Right kidney (tissue), 1 donor: ENCODE measurements around the gene PTGER4.
A peak's percentile ranks its signal among the peaks of the same experiment; 100 is the strongest.

Experiments
- DNase-seq: peaks from one replicate; pipeline ENCODE4 v3.0.0-alpha.2; 2016

The PTGER4 gene

DNA sequence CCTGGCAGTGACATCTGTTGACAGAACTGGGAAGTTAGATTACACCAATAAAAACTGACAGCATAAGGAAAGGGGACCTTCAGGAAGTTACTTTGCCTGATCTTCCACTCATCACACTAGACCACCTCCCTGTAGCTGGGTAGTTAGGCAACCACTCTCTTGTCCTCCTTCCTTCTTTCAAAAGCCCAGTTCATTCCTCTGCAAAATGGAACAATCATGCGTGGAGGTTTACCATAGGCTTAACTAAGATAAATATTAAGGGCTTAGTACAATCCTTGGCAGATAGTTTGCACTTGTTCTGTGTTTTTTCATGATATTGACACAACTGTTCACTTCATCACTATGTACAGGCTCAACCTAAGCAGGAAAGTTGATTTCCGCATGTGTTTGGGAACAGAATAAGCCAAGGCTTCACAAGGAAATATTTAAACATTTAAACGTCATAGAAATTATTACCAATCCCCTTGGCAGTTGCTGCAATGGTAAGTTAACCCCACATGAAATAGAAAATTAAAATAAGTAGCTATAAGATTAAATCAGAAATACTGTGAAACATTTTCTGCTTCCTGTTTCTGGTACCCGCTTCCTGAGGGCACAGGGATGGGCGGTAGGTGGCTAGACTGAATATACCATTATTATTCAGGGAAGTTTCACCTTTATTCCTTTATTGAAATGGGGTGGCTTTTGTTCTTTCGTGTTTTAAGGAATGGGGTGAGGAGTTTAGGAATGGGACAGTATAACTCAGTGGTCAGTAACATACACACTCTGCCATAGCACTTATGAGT is 9.9 kb upstream of the PTGER4 start:
- no peak for DNase-seq

DNA sequence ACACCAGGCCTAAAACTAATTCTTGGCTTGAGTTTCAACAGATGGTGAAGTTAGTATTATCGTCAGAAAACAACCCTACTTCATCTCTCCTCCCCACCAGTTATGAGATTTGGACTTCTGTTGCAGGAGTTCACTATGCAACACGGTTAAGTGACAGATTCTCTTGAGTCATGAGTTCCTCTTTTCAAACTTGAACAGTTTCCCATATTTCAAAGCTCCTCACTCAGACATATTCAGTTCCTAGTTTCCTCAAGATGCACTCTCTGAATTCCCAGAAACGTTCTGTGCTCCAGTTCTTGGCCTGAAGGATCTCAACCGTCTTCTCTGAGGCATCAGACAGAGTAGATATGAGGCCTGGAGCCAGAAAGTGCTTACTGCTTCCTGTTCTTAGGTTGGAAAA is 7.3 kb upstream of the PTGER4 start:
- no peak for DNase-seq

DNA sequence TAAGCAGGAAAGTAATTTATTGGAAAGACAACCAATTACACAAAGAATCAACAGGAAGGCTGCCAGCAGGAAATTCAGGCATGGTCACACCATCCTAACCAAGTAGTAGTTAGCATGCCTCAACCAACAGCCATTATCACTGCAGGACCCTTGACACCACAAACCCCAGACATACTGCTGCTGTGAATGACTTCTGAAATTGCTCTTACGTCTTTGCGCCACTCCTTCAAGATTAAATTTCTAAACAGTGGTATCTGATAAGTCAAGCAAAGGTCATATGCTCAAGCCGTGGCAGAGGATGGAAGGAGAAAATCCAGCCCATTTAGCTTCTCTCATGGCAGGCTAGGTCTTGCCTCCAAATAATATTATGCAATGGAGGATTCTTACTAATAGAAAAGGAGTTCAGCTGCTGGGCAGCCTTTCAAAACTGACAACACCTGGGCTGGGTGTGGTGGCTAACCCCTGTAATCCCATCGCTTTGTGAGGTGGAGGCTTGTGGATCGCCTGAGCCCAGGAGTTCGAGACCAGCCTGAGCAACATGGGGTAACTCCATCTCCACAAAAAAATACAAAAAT is 5.0 kb upstream of the PTGER4 start:
- no peak for DNase-seq

DNA sequence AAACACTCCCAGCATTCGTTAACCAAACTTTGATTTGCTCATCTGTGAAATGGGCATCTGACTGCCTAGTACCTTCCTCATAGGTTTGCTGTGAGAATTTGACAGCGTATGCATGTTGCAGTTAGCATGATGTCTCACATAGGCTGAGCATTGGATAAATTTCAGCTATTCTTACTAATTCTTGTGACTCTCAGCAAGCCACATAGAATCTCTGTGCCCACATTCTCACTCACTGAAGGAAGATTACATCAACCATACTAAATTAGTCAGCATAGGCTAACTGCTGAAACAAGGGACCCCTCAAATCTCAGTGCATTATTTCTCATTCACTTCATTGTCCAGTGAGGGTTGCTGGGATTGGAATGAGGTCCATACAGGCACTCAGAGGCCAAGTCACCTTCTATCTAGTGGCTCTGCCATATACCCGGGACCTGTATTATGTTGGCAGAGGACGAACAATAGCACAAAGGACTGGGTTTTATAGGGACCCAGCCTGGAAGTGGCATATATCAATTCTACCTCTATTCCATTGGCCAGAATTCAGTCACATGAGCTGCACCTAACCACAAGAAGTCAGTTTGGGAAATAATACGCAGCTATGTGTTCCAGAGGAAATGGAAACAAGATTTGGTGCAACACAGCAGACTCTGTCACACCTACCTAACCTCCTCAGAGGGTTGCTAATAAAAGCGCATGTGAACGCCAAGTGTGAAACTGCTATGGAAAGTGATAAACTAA is 4.2 kb upstream of the PTGER4 start:
- no peak for DNase-seq

DNA sequence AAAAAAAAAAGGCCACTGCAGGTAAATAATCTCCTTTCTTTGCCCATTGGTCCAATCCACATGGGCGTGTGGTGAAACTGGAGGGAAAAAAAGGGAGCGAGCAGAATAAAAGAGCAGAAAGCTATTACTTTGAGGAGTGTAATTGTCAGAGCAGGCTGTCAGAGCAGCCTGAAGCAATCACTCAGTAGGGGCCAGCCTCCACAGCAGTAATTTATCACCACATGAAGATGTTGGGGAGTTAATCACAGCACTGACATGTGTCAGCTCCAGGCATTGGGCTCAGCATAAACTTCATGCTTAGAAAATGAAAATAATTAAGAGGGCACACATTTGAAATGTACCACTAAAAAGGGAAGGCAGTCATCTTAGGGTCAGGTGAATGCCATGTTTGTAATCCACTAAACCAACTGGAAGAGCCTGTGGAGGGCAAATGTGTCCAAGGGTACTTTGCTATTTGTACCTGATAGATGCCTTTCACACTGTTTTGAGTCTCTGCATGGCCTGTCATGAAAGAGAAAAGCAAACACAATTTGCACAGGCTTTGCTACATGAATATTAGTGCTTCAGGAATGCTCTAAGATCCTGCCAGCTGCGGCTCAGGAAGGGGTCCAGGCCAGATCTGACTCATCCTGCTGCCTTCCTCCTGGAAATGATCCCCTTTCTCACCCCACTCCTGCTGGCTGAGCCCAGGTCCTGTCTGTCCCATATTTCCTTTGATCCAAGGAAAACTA is 2.9 kb upstream of the PTGER4 start:
- DNase-seq = peak; percentile 50

DNA sequence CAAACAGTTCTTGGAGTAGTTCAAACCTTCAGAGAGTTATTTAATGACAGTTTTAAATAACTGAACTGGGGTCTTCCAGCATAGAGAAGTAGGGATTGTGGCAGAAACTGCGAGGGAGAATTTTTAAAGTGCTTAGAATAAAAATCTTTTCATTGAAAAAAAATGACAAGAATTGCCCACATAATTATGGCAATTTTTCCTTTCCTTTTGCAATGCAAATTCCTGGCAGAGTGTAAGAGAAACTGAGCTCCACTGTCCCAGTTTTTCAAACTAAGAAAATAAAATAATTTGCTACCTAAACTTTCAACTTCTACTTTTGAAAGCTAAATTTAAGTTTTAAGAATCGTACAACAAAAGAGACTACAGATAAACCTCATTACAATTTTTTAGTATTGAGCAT is 2.3 kb upstream of the PTGER4 start:
- DNase-seq = no peak

DNA sequence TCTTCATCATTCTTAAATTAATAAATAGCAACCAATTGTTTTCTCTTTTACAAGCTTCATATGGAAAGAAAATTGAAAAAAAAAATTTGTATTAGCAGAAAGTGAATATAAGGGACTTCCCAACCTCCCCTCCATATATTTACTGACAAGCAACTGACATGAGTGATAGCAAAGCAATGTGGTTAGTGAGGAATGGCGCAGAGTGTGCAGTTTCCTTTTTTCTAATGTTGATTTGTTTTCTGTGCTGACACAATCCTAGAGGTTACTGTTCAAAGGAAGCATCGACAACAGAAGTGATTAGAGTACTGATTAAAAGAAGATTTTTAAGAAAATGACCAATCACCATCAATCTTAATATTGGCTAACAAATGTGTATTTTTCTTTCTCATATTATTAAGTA is 1.7 kb upstream of the PTGER4 start:
- no peak for DNase-seq

DNA sequence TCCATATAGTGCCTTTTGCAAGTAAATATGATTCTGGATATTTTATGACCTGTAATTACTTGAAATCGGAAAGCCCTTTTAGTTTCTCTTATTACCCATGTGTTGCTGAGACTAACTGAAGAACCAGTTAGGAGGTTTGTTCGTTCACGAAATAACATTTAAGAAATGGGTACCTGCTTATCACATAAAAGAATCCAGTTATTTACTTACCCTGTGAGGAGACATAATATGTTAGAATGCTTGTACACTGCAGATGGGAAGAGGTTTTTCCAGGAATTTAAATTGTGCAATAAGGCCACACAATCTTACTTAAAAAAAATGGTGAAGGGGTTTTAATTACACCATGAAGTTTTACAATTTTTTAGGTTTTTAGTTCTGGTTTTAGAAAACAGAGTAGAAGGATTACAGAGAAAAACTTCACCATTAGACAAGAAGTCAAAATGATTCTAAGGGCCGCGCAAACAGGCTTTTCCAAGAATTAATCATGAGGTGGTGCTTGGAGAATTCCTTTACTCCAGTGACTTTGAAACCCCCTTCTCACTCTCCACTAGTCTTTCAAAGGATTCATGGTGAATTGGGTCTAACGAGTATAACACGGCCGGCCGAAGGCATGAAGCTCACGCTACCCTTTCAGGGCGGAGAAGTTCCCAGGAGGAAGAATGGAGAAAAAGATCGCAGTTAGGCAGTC is 1.1 kb upstream of the PTGER4 start:
- DNase-seq = peak; percentile 79

DNA sequence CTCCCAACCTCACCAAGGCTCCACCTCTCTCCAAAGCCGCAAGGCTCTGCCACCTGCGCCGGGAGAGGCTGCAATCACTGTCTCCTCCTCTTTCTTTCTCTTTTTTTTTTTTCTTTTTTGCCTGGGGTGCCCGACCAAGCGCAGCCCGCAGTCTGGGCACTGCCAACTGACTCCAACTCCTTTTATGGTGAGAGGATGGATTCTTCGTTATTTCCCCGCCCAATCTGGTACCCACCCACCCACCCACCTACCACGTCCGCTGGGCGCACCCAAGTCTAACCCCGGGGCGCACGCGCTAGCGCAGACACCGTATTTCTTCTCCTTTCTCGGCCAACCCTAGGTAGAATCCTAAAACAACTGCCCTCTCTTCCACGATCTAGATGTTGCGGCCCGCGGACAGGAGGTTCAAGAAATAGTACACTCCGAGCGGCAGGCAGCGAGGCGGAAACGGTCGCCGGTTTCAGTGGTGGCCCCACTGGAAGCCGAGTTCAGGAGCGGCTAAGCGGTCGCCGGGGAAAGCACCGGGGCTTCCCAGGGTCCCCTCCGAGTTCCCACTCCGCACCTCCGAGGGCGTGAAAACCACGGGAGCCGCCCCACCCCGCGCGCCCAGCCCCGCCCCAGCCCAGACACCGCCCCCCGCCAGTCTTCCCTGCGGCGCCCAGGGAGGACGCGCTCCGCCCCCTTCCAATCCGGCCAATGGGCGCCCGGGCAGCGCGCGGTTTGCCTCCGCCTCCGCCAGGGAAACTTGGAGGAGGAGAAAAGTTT is 385 bp upstream of the PTGER4 start:
- peak; percentile 91 for DNase-seq

DNA sequence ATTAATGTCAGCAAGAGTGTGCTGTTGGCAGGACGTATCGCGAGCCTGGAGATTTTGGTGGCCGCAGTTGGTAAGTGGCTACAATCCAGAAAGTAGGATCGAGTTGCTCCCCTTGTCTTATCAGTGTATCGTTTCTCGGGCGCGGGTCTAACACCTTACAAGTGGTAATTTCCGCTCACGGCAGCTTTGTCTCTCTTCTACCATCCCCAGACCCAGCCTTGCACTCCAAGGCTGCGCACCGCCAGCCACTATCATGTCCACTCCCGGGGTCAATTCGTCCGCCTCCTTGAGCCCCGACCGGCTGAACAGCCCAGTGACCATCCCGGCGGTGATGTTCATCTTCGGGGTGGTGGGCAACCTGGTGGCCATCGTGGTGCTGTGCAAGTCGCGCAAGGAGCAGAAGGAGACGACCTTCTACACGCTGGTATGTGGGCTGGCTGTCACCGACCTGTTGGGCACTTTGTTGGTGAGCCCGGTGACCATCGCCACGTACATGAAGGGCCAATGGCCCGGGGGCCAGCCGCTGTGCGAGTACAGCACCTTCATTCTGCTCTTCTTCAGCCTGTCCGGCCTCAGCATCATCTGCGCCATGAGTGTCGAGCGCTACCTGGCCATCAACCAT is 1.1 kb downstream of the PTGER4 start:
- no peak for DNase-seq

DNA sequence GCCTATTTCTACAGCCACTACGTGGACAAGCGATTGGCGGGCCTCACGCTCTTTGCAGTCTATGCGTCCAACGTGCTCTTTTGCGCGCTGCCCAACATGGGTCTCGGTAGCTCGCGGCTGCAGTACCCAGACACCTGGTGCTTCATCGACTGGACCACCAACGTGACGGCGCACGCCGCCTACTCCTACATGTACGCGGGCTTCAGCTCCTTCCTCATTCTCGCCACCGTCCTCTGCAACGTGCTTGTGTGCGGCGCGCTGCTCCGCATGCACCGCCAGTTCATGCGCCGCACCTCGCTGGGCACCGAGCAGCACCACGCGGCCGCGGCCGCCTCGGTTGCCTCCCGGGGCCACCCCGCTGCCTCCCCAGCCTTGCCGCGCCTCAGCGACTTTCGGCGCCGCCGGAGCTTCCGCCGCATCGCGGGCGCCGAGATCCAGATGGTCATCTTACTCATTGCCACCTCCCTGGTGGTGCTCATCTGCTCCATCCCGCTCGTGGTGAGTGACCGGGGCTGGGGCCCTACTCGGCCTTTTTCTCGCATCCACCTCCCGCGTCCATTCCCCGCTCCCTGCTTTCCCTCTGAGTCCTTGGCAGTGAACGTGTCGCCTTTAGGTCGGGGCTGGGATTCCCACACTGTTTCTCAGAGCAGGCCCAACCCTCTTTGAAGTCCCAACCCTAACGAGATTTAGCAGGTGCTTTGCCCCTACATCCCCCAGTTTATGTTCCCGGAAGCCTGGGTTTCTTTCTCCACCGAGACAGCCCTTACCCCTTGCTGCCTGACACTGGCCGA is 1.8 kb downstream of the PTGER4 start:
- DNase-seq = peak; percentile 74

DNA sequence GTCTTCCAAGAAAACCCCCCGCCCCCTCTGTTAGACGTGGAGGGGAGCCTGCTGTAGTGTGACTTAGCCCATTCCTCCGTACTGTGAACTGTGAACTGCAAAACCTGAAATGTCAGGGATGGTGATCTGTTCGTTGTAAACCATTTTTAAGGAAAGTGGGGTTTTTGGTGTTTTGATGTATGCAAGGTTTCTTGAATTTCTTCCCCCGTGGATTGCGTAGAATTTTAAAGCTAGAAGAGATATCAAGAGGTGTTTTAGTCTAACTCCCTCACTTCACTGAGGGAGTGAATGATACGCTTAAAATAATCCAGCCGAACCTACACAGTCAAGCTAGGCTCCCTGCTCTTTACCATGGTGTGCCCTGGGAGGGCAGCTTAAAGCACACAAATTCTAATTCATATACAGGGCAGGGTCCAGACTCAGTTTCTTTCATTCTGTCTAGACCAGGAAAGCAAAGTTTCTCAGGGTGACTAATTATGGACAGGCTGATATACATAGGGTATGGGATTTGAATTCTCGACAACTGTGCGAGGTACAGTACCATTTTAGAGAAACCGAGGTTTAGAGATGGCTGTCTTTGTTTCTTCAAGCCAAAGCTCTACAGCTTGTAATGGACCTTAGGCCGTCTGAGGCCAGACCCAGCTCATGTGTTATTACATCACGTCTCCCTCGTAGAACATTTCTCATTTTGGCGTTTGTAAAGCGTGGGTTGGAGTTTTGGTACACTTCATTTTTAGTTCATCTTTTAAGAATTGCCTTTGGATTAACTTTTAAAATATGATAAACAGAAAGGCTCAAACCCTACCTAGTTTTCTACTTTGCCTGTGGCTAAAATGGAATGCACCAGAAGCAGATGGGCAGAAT is 2.7 kb downstream of the PTGER4 start:
- peak; percentile 28 for DNase-seq

DNA sequence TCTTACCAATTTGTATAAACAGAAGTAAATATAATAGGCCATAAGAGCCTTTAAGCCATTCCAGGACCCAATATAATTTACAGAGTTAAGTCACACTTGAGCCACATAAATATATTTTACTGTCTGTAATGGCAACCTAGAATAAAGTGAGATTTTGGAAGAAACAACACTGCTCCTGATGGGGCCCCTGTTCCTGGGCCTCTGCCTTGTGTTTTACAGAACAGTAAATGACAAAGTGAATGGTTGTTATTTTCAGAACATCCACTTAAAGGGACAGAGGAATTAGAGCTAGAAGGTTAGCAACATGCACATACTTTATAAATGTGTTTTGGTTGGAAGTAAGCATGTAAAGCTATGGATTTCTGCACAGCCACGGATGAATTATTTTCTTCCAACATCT is 3.6 kb downstream of the PTGER4 start:
- no peak for DNase-seq

DNA sequence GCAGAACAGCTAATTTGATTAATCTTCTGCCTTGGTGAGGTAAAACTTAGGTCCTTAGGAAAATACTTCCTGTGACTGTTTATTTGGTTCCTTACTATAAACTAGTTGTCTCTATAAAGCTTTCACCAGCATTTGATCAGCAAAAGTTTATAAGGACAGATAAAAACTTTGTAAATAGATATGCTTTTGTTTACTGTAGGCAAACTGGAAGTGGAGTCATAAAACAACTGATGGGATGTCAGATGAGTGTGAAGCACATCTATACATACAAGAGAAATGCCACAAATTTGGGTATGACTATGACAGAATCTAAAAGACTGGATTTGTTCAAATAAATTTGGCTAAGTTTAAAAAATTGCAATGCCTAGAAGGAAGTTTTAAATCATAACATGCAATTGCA is 5.5 kb downstream of the PTGER4 start:
- DNase-seq = no peak

DNA sequence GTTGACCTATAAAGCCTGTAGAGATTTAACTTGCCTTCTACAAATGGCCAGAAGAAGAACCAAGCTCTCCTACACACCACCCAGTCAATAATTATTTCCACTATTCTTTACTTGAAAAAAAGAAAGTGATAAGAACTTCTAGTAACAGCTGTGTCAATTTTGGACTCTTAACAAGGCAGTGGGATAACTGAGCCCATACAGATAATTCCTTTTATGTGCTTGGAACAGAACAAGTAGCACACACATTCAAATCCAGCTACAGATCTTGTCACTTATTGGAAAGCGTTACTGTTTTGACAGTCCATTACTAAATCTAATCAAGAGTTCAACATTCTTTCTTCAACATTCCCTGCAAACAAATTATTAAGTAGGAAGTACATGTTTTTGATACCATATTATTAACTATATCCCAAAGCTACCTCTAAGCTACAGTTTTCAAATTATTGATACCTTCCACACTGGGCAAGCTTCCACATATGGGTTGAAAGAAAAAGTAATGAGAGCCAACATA is 6.3 kb downstream of the PTGER4 start:
- no peak for DNase-seq

DNA sequence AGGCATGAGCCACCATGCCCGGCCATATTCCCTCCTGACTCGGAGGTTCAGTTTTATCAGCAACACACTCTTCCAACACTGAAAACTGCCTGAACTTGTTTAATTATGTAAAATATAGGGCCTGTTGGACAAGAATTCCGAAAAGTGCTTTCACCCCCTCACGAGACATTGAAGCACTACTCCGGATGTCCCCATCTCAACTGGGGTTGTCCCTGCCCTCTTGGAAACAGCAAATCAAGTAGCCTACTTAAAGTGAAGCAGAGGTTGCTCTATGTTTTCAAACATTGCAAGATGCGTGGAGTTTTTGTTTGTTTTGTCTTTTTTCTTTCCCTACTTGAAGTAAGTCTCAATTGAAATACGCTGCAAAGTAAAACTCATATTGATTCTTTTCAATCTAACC is 7.6 kb downstream of the PTGER4 start:
- no peak for DNase-seq

DNA sequence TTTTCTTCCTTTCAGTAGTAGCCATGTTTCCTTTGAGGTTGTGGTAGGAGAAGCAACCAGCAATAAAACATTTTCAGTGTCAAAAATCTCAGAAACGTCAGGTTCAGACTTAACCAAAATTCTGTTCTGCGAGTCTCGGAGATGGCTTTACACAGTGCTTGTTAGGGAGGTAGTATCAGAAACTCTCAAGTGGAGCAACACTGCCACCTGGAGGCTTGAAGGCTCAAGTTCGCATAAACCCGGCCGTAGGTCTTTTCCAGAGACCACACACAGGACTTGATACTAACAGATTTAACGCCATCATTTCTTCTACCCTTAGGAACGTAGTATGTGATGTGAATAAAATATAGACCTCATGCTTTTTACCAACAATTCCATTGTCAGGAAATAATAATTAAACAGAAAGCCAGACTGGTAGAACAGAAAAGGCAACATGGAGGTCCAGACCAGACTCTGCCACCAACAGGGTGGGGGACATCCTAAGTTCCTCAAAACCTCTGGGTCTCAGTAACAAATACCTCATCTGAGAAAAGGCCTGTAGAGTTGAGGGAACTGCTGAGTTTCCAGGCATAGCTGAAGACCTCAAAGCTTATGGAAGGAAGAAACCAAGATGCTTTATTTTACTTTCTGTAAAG is 8.5 kb downstream of the PTGER4 start:
- peak; percentile 58 for DNase-seq

DNA sequence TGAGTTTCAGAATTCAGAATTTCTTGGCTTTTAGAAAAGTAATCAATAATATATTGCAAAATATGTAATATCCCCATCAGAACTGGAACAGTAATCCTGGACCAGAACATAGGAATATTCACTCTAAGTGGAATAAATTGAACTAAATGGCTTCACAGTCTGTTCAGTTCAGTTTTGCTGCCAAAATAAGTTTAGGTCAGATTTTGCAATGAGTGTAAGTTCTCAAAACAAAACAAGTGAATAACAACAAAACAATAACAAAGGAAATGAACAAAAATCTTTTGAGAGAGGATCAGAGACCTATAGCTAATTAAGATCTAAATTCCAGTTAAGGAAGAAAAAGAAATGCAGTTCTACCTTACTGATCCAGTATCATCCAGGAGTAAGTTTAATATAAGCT is 9.3 kb downstream of the PTGER4 start:
- DNase-seq = no peak

DNA sequence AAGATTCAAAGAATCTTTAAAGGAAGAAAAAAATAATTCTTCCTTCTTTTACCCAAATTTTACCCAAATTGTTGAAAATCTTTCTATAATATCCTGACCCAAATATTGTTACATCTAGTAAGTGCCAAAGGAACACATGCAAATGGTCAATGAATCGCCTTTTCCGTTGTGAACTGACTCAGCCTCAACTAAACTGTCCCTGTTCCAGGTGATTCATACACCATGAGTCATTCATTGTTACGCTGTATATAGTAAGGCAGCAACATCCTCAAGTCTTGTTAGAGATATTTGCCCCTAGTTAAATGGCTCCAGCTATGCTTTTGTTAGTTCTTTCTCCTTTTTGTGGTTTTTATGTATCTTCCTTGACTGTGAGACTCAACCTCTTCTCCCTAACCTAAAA is 9.7 kb downstream of the PTGER4 start:
- no peak for DNase-seq
